Large intestine (tissue), 3 donors: Measurements from ENCODE around the gene GSTA2. TPM values are rescaled to one million over a fixed set of nuclear protein-coding genes. Genes with fewer than 3 reads are reported as not detected.
"Not testable (repeated sequence)": the region's sequence is repeated elsewhere in the genome, so short reads cannot be mapped to it uniquely, and the experiment has no call there.

ENCODE experiments used
- DNase-seq, 2 donors: peaks; one replicate each; pipeline versions ENCODE4 v3.0.0 to v3.0.0-alpha.2; 2013
- H3K27ac ChIP-seq: one replicate; pipeline ENCODE4 v1.5.1; 2013; ENCODE audit warnings: low read length
- H3K27me3 ChIP-seq: 2 replicates; pipeline ENCODE4 v1.6.1; 2013; ENCODE audit warnings: low read length; ENCODE audit not compliant: control insufficient read depth, insufficient read depth
- H3K36me3 ChIP-seq: 2 replicates; pipeline ENCODE4 v1.6.1; 2013; ENCODE audit warnings: low read length; ENCODE audit not compliant: control insufficient read depth, insufficient read depth
- H3K4me1 ChIP-seq: one replicate; pipeline ENCODE4 v1.6.1; 2013; ENCODE audit warnings: low read length; ENCODE audit not compliant: control insufficient read depth, insufficient read depth
- H3K4me3 ChIP-seq: one replicate; pipeline ENCODE4 v1.5.1; 2013; ENCODE audit warnings: low read length
- H3K9me3 ChIP-seq: one replicate; pipeline ENCODE4 v1.6.1; 2013; ENCODE audit warnings: mild to moderate bottlenecking, low read depth, low read length, moderate library complexity; ENCODE audit not compliant: control insufficient read depth
- WGBS: methylation state at CpG from one replicate; pipeline ENCODE4 v1.1.5; 2013; ENCODE audit warnings: low lambda C conversion rate; ENCODE audit not compliant: insufficient coverage; 5-methylcytosine and 5-hydroxymethylcytosine counted together
- polyA plus RNA-seq: library from polyadenylated mRNA; unstranded; fragments of 120-200 nt; gene quantifications from one replicate; pipeline ENCODE4 v1.2.1, GENCODE V29; 2013

The GSTA2 gene
- polyA plus RNA-seq, 1 donor = 24.0 TPM

GRCh38 chr6:52712136-52712535, 51.1 kb downstream of the GSTA2 start:
- no peaks in the 10 kb centered on the region for H3K27me3 ChIP-seq
- H3K27ac ChIP-seq = no peak overlapping the region
- WGBS = no CpG with 5 or more reads among the region's 2 CpGs
- DNase-seq = no peak
- H3K4me1 ChIP-seq = peaks cover 4% of the 10 kb centered on the region
- no peaks in the 10 kb centered on the region for H3K36me3 ChIP-seq
- no peak overlapping the region for H3K4me3 ChIP-seq
- peaks cover 10% of the 10 kb centered on the region for H3K9me3 ChIP-seq

- no peaks in the 10 kb centered on the region for H3K36me3 ChIP-seq
Observed at GRCh38 chr6:52707963-52708680, 55.2 kb downstream of the GSTA2 start.

GRCh38 chr6:52706001-52706400, 57.3 kb downstream of the GSTA2 start:
- no peak for DNase-seq
- H3K4me3 ChIP-seq = no peak overlapping the region
- peaks cover 10% of the 10 kb centered on the region for H3K9me3 ChIP-seq
- H3K36me3 ChIP-seq = no peaks in the 10 kb centered on the region
- H3K4me1 ChIP-seq = peaks cover 4% of the 10 kb centered on the region
- no peak overlapping the region for H3K27ac ChIP-seq
- no peaks in the 10 kb centered on the region for H3K27me3 ChIP-seq
- WGBS = no CpG with 5 or more reads among the region's 3 CpGs

More at GRCh38 chr6:52707963-52708680, 55.2 kb downstream of the GSTA2 start:
- Histone ChIP-seq H3K27ac (no peak overlapping the region), H3K4me1 (peaks cover 4% of the 10 kb centered on the region), H3K4me3 (no peak overlapping the region), H3K27me3 (no peaks in the 10 kb centered on the region), H3K9me3 (peaks cover 10% of the 10 kb centered on the region)
- no CpG with 5 or more reads among the region's 3 CpGs for WGBS
- peak; percentile 6 to 52 for DNase-seq

GRCh38 chr6:52704781-52705502, 58.3 kb downstream of the GSTA2 start:
- H3K4me1 ChIP-seq, H3K36me3 ChIP-seq, H3K27ac ChIP-seq, H3K27me3 ChIP-seq, DNase-seq, H3K4me3 ChIP-seq: not testable (repeated sequence)
- peaks cover 10% of the 10 kb centered on the region for H3K9me3 ChIP-seq
- WGBS = 94% methylated on average over 4 of the region's 6 CpGs

- Histone ChIP-seq H3K4me1 (no peaks in the 10 kb centered on the region), H3K27me3 (no peaks in the 10 kb centered on the region), H3K36me3 (no peaks in the 10 kb centered on the region), H3K4me3 (no peak overlapping the region), H3K27ac (no peak overlapping the region), H3K9me3 (peaks cover 10% of the 10 kb centered on the region)
- DNase-seq = no peak
Observed at GRCh38 chr6:52704060-52704459, 59.2 kb downstream of the GSTA2 start.

Other genes with a start within 250 kb of the GSTA2 start
- gene TRAM2, start 186.4 kb downstream of the GSTA2 start, polyA plus RNA-seq = 44.1 TPM
- gene TMEM14A, start 92.4 kb downstream of the GSTA2 start, polyA plus RNA-seq = 49.1 TPM
- gene GSTA1, start 40.3 kb upstream of the GSTA2 start, polyA plus RNA-seq = 311 TPM
- not detected for gene GSTA5, start 77.3 kb upstream of the GSTA2 start, polyA plus RNA-seq
- gene GSTA3, start 146.2 kb upstream of the GSTA2 start, polyA plus RNA-seq = 0.12 TPM
- 93.6 TPM for gene GSTA4, start 231.8 kb upstream of the GSTA2 start, polyA plus RNA-seq